Sigmoid colon (tissue), 4 donors: Measurements from ENCODE around the gene SYNDIG1.

Experiments used
- CTCF ChIP-seq, 4 experiments: fragments of 450-650 bp in 3 of 4; fragments of 200-600 bp in 1 of 4; IDR thresholded peaks; one replicate each; pipeline ENCODE4 v1.5.1; 2016 to 2019; ENCODE audit warnings: antibody characterized with exemption in 4 of 4, mild to moderate bottlenecking in 3 of 4, moderate library complexity in 2 of 4
- EP300 ChIP-seq, 4 donors: sonication (generic); formaldehyde crosslinking; IDR thresholded peaks; one replicate each; pipeline ENCODE4 v1.6.1; 2017; ENCODE audit warnings: antibody characterized with exemption in 4 of 4
- POLR2AphosphoS5 ChIP-seq, 4 donors: sonication (generic); formaldehyde crosslinking; IDR thresholded peaks; one replicate each; pipeline ENCODE4 v1.6.1; 2017; ENCODE audit warnings: antibody characterized with exemption in 4 of 4

GRCh38 chr20:24446811-24447210, 22.6 kb upstream of the SYNDIG1 start:
- TF ChIP-seq CTCF (IDR thresholded peaks at IDR 0.05): no peak
- TF ChIP-seq EP300 (IDR thresholded peaks at IDR 0.05): no peak
- no peak for TF ChIP-seq POLR2AphosphoS5 (IDR thresholded peaks at IDR 0.05)
